Upper lobe of left lung (tissue), 4 donors: ENCODE results near the gene SPDL1.

Experiments used
- CTCF ChIP-seq, 6 experiments: fragments of 450-650 bp in 4 of 6; fragments of 200-600 bp in 2 of 6; sonication (generic) in 2 of 6; IDR thresholded peaks; one replicate each; pipeline ENCODE4 v1.5.1; 2016 to 2019; ENCODE audit warnings: antibody characterized with exemption in 6 of 6
- EP300 ChIP-seq, 4 donors: sonication (generic); formaldehyde crosslinking; IDR thresholded peaks; one replicate each; pipeline ENCODE4 v1.5.1; 2017; ENCODE audit warnings: antibody characterized with exemption in 4 of 4, control low read depth in 2 of 4
- POLR2A ChIP-seq, 4 donors: fragments of 450-650 bp; IDR thresholded peaks; one replicate each; pipeline ENCODE4 v1.5.1; 2016 to 2017; ENCODE audit warnings: antibody characterized with exemption in 4 of 4, mild to moderate bottlenecking in 2 of 4

GRCh38 chr5:169648725-169649310 lies 65.2 kb downstream of the SPDL1 start:
- no peak for TF ChIP-seq CTCF (IDR thresholded peaks at IDR 0.05)
- no peak for TF ChIP-seq POLR2A (IDR thresholded peaks at IDR 0.05)
- TF ChIP-seq EP300 (IDR thresholded peaks at IDR 0.05): no peak
